Body of pancreas (tissue), 4 donors: Measurements from ENCODE around the gene PCDHB10. TPM values are rescaled to one million over a fixed set of nuclear protein-coding genes. Genes with fewer than 3 reads are reported as not detected.
"Not testable (repeated sequence)": the region's sequence is repeated elsewhere in the genome, so short reads cannot be mapped to it uniquely, and the experiment has no call there.

Experiments used
- ATAC-seq: fragments of 150-250 bp; one replicate; pipeline ENCODE4 v1.9.1; 2016
- DNase-seq, 4 donors: peaks; one replicate each; pipeline ENCODE4 v3.0.0-alpha.2; 2019
- H3K27ac ChIP-seq, 4 donors: fragments of 200-600 bp; sonication (generic); 1 replicate in 3 of 4; 2 replicates in 1 of 4; pipeline versions ENCODE4 v1.5.1 to v1.6.1; 2016 to 2019; ENCODE audit warnings: mild to moderate bottlenecking in 1 of 4, mixed read lengths in 1 of 4, moderate library complexity in 1 of 4
- H3K27me3 ChIP-seq, 2 donors: fragments of 200-600 bp; sonication (generic); one replicate each; pipeline ENCODE4 v1.6.0; 2016; ENCODE audit warnings: mild to moderate bottlenecking in 1 of 2
- H3K36me3 ChIP-seq, 2 donors: fragments of 200-600 bp; sonication (generic); replicated peaks in 1 of 2; 2 replicates each; pipeline ENCODE4 v1.5.1; 2016; ENCODE audit warnings: low read depth in 2 of 2; ENCODE audit not compliant: insufficient read depth in 1 of 2
- H3K4me1 ChIP-seq: fragments of 200-600 bp; sonication (generic); one replicate; pipeline ENCODE4 v1.6.0; 2016
- H3K4me3 ChIP-seq, 2 donors: fragments of 200-600 bp; sonication (generic); 1 replicate in 1 of 2; 2 replicates in 1 of 2; pipeline ENCODE4 v1.5.1; 2016 to 2019
- H3K9me3 ChIP-seq, 3 donors: fragments of 200-600 bp; sonication (generic); 1 replicate in 2 of 3; 2 replicates in 1 of 3; pipeline ENCODE4 v1.5.1; 2016
- CTCF ChIP-seq, 7 experiments: fragments of 450-650 bp in 4 of 7; fragments of 200-600 bp in 3 of 7; sonication (generic) in 3 of 7; IDR thresholded peaks; one replicate each; pipeline ENCODE4 v1.5.1; 2016 to 2019; ENCODE audit warnings: antibody characterized with exemption in 7 of 7
- POLR2A ChIP-seq, 3 donors: fragments of 450-650 bp; IDR thresholded peaks; one replicate each; pipeline ENCODE4 v1.6.1; 2016; ENCODE audit warnings: antibody characterized with exemption in 3 of 3, mild to moderate bottlenecking in 2 of 3
- WGBS, 2 donors: methylation state at CpG; one replicate each; pipeline ENCODE4 v1.1.5; 2017; 5-methylcytosine and 5-hydroxymethylcytosine counted together
- intact Hi-C: fragments of 100-400 bp; cut with DNase I; formaldehyde crosslinking; loops from one replicate; pipeline ENCODE4 v1.15.1; 2023
- total RNA-seq, 2 donors: library from RNA; depleted of rRNA; stranded (reverse); fragments of >200 nt; gene quantifications; one replicate each; pipeline ENCODE4 v1.1.0, GENCODE V29; 2016

Gene PCDHB10
- total RNA-seq, 2 donors from 2014 or later = 1.3 to 2.3 TPM

- intact Hi-C loops, H3K27ac ChIP-seq, H3K27me3 ChIP-seq, ATAC-seq, H3K36me3 ChIP-seq, H3K4me1 ChIP-seq: not testable (repeated sequence)
- Histone ChIP-seq H3K9me3 (peaks cover 0 to 53% (median 10%) of the 10 kb centered on the region in 3 donors), H3K4me3 (peak within 1 kb of the TSS in 1 of 2 donors; percentile 7)
- DNase-seq = peak in 2 of 4 donors; percentile 13 to 37
- peak in 2 of 7 experiments; percentile 15 to 16 for TF ChIP-seq CTCF (IDR thresholded peaks at IDR 0.05)
- 16 to 30% methylated on average over 14 to 18 of the region's 18 CpGs for WGBS, 2 donors
Observed at GRCh38 chr5:141177577-141178191, 14.5 kb upstream of the PCDHB10 start, which contains the start of gene PCDHB8. PCDHB8 (plus strand) TSS chr5:141177790; CDS start chr5:141178035, 245 bp downstream.

- H3K27ac ChIP-seq, H3K27me3 ChIP-seq, intact Hi-C loops, H3K4me3 ChIP-seq, DNase-seq, H3K4me1 ChIP-seq, ATAC-seq, H3K36me3 ChIP-seq: not testable (repeated sequence)
- 18 to 49% methylated on average over 24 to 26 of the region's 39 CpGs for WGBS, 2 donors
- H3K9me3 ChIP-seq = peaks cover 0 to 51% (median 10%) of the 10 kb centered on the region in 3 donors
Observed at GRCh38 chr5:141179371-141179770, 12.8 kb upstream of the PCDHB10 start.

GRCh38 chr5:141179876-141180275 is 12.3 kb upstream of the PCDHB10 start:
- H3K27me3 ChIP-seq, DNase-seq, H3K4me1 ChIP-seq, ATAC-seq, intact Hi-C loops, H3K36me3 ChIP-seq, H3K4me3 ChIP-seq, H3K27ac ChIP-seq: not testable (repeated sequence)
- H3K9me3 ChIP-seq = peaks cover 0 to 49% (median 10%) of the 10 kb centered on the region in 3 donors
- 19% methylated on average over 32 of the region's 32 CpGs; no CpG with 5 or more reads in 1 of the 2 donors for WGBS, 2 donors

- peaks cover 0 to 4% of the 10 kb centered on the region in 2 donors for H3K27me3 ChIP-seq
Observed at GRCh38 chr5:141180313-141180712, 11.8 kb upstream of the PCDHB10 start.

GRCh38 chr5:141182248-141182647 is 9.9 kb upstream of the PCDHB10 start, which contains the start of gene PCDHB16:
PCDHB16 (plus strand) TSS chr5:141182387; CDS start chr5:141182560, 173 bp downstream.
- Histone ChIP-seq H3K27ac (no peak within 1 kb of the TSS), H3K9me3 (peaks cover 0 to 42% (median 0%) of the 10 kb centered on the region in 3 donors), H3K27me3 (no peaks in the 10 kb centered on the region), H3K4me3 (no peak within 1 kb of the TSS), H3K36me3 (no peaks in the 10 kb centered on the region), H3K4me1 (no peaks in the 10 kb centered on the region)
- peak; percentile 40 for ATAC-seq
- TF ChIP-seq CTCF (IDR thresholded peaks at IDR 0.05) (peak in 5 of 7 experiments; percentile 21 to 57 (median 41)), POLR2A (IDR thresholded peaks at IDR 0.05) (peak in 1 of 3 donors; percentile 20)
- intact Hi-C loops = no loop called here
- 6 to 11% methylated on average over 13 of the region's 13 CpGs for WGBS, 2 donors
- peak; percentile 59 to 71 (median 61) for DNase-seq

More at GRCh38 chr5:141180313-141180712, 11.8 kb upstream of the PCDHB10 start:
- no peak overlapping the region for H3K4me3 ChIP-seq
- DNase-seq = no peak
- intact Hi-C loops = no loop called here
- 17 to 24% methylated on average over 1 of the region's 1 CpG for WGBS, 2 donors
- peaks cover 0 to 45% (median 10%) of the 10 kb centered on the region in 3 donors for H3K9me3 ChIP-seq
- no peak for TF ChIP-seq CTCF (IDR thresholded peaks at IDR 0.05)
- no peak for TF ChIP-seq POLR2A (IDR thresholded peaks at IDR 0.05)
- no peak overlapping the region for H3K27ac ChIP-seq
- H3K36me3 ChIP-seq = no peaks in the 10 kb centered on the region
- ATAC-seq = no peak
- no peaks in the 10 kb centered on the region for H3K4me1 ChIP-seq

GRCh38 chr5:141184117-141184855 is 7.9 kb upstream of the PCDHB10 start:
- DNase-seq, ATAC-seq, H3K4me1 ChIP-seq, H3K4me3 ChIP-seq, H3K36me3 ChIP-seq, H3K27me3 ChIP-seq, H3K27ac ChIP-seq, intact Hi-C loops: not testable (repeated sequence)
- WGBS, 2 donors = 16 to 46% methylated on average over 4 to 37 of the region's 69 CpGs
- peaks cover 0 to 27% (median 0%) of the 10 kb centered on the region in 3 donors for H3K9me3 ChIP-seq
